Subcutaneous adipose tissue (tissue), 4 donors: ENCODE data around the gene ROBO4. TPM values are rescaled to one million over a fixed set of nuclear protein-coding genes. Genes with fewer than 3 reads are reported as not detected.

Experiments
- total RNA-seq, 4 donors: library from RNA; depleted of rRNA; stranded (reverse); fragments of >200 nt; gene quantifications; one replicate each; pipeline ENCODE4 v1.1.0, GENCODE V29; 2016
- TF ChIP-seq, protein P1 (sequence below): fragments of 450-650 bp; IDR thresholded peaks from one replicate; pipeline ENCODE4 v1.5.1; 2016; ENCODE audit warnings: low read depth, mild to moderate bottlenecking, control low read depth, antibody characterized with exemption, moderate library complexity

Gene ROBO4
- total RNA-seq, 4 donors from 2014 or later = 17.5 to 152 (median 21.0) TPM

DNA sequence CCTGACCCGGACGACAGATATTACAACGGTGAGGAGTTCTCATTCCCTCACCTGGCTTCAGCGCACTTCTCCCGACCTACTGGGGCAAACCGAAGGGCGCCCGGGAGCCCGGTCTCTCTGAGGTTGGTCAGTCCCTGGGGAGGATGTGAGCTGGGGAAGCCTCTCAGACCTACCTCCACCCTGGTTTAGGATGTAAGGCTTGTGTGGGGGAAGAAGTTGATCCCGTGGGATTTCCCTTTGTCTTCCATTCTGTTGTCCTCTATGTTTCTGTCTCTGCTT lies 20.1 kb downstream of the ROBO4 start:
- TF ChIP-seq, protein P1, sequence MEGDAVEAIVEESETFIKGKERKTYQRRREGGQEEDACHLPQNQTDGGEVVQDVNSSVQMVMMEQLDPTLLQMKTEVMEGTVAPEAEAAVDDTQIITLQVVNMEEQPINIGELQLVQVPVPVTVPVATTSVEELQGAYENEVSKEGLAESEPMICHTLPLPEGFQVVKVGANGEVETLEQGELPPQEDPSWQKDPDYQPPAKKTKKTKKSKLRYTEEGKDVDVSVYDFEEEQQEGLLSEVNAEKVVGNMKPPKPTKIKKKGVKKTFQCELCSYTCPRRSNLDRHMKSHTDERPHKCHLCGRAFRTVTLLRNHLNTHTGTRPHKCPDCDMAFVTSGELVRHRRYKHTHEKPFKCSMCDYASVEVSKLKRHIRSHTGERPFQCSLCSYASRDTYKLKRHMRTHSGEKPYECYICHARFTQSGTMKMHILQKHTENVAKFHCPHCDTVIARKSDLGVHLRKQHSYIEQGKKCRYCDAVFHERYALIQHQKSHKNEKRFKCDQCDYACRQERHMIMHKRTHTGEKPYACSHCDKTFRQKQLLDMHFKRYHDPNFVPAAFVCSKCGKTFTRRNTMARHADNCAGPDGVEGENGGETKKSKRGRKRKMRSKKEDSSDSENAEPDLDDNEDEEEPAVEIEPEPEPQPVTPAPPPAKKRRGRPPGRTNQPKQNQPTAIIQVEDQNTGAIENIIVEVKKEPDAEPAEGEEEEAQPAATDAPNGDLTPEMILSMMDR = no peak

GRCh38 chr11:124876818-124877630 lies 20.6 kb downstream of the ROBO4 start:
- TF ChIP-seq, protein P1 = no peak

GRCh38 chr11:124875943-124876817 lies 21.5 kb downstream of the ROBO4 start:
- TF ChIP-seq, protein P1 = no peak

DNA sequence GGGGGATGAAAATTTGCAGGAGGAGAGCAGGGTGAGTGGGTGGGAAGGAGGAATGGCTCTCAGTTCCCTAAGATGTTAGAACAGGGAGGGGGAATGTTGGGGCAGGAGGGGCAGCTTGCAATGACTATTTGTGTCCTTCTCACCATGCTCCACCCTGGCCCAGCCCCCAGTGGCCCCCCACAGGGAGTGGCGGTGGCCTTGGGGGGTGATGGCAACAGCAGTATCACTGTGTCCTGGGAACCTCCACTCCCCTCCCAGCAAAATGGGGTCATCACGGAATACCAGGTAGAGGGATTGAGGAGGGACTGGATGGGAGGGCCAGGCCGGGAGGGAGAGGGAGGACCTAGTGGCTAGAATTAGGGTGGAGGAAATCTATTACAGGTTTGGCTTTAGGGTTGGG lies 22.3 kb downstream of the ROBO4 start:
- TF ChIP-seq, protein P1 = no peak

- TF ChIP-seq, protein P1 = no peak
Observed at GRCh38 chr11:124874571-124875255, 23.0 kb downstream of the ROBO4 start.

DNA sequence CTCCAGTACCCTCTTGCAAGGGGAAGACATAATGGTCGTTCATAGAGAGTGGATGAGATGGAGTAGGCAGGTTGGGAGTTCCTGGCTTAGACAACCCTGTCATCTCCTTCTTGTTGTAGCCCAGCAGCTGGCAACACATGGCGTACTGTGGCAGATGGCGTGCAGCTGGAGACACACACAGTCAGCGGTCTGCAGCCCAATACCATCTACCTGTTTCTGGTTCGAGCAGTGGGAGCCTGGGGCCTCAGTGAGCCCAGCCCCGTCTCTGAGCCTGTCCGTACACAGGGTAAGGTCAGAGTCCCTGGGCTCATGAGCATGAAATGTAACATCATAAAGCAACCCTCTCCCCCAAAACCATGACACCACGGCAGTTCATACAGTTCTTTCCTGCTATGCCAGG lies 23.7 kb downstream of the ROBO4 start:
- TF ChIP-seq, protein P1 = no peak

GRCh38 chr11:124872741-124873140 lies 24.9 kb downstream of the ROBO4 start:
- TF ChIP-seq, protein P1 = no peak
